ENCODE measurements around the gene CDC42BPG.

The CDC42BPG gene

GRCh38 chr11:64872790-64873488 lies 28.5 kb upstream of the CDC42BPG start:
- DNase-seq (ENCODE audit: low read depth, low spot score): no peak
- no peaks in the 10 kb centered on the region for H3K36me3 ChIP-seq (ENCODE audit: control insufficient read depth, insufficient read depth, low read length)
- no CpG with 5 or more reads among the region's 8 CpGs for WGBS (ENCODE audit: insufficient coverage, insufficient read length)
- peaks cover 9% of the 10 kb centered on the region for H3K4me1 ChIP-seq (ENCODE audit: control insufficient read depth, insufficient read depth, low read length)
- no peaks in the 10 kb centered on the region for H3K9me3 ChIP-seq (ENCODE audit: control insufficient read depth, insufficient read depth, low read length)
- no peak overlapping the region for H3K4me3 ChIP-seq (ENCODE audit: low read length)
- no peaks in the 10 kb centered on the region; the same call in 1 of the 2 replicates for H3K27me3 ChIP-seq (ENCODE audit: control insufficient read depth, insufficient read depth, low read length)
- H3K27ac ChIP-seq (ENCODE audit: low read length): no peak overlapping the region

- Histone ChIP-seq H3K4me3 (ENCODE audit: low read length) (no peak overlapping the region), H3K27ac (ENCODE audit: low read length) (no peak overlapping the region), H3K36me3 (ENCODE audit: control insufficient read depth, insufficient read depth, low read length) (no peaks in the 10 kb centered on the region), H3K4me1 (ENCODE audit: control insufficient read depth, insufficient read depth, low read length) (no peaks in the 10 kb centered on the region), H3K27me3 (ENCODE audit: control insufficient read depth, insufficient read depth, low read length) (no peaks in the 10 kb centered on the region), H3K9me3 (ENCODE audit: control insufficient read depth, insufficient read depth, low read length) (no peaks in the 10 kb centered on the region)
- no peak for DNase-seq (ENCODE audit: low read depth, low spot score)
- no CpG with 5 or more reads among the region's 3 CpGs for WGBS (ENCODE audit: insufficient coverage, insufficient read length)
Measured at GRCh38 chr11:64871492-64871891, 27.0 kb upstream of the CDC42BPG start.

GRCh38 chr11:64870893-64871466 lies 26.5 kb upstream of the CDC42BPG start:
- DNase-seq (ENCODE audit: low read depth, low spot score): no peak
- H3K4me3 ChIP-seq (ENCODE audit: low read length): no peak overlapping the region
- H3K36me3 ChIP-seq (ENCODE audit: control insufficient read depth, insufficient read depth, low read length): no peaks in the 10 kb centered on the region
- no peak overlapping the region for H3K27ac ChIP-seq (ENCODE audit: low read length)
- H3K4me1 ChIP-seq (ENCODE audit: control insufficient read depth, insufficient read depth, low read length): no peaks in the 10 kb centered on the region
- H3K27me3 ChIP-seq (ENCODE audit: control insufficient read depth, insufficient read depth, low read length): no peaks in the 10 kb centered on the region
- no CpG with 5 or more reads among the region's 20 CpGs for WGBS (ENCODE audit: insufficient coverage, insufficient read length)
- no peaks in the 10 kb centered on the region for H3K9me3 ChIP-seq (ENCODE audit: control insufficient read depth, insufficient read depth, low read length)

- H3K36me3 ChIP-seq (ENCODE audit: control insufficient read depth, insufficient read depth, low read length): no peaks in the 10 kb centered on the region
- no peak for DNase-seq (ENCODE audit: low read depth, low spot score)
- H3K4me3 ChIP-seq (ENCODE audit: low read length): no peak overlapping the region
- H3K27me3 ChIP-seq (ENCODE audit: control insufficient read depth, insufficient read depth, low read length): no peaks in the 10 kb centered on the region
- no peaks in the 10 kb centered on the region for H3K9me3 ChIP-seq (ENCODE audit: control insufficient read depth, insufficient read depth, low read length)
- no peaks in the 10 kb centered on the region for H3K4me1 ChIP-seq (ENCODE audit: control insufficient read depth, insufficient read depth, low read length)
- no CpG with 5 or more reads among the region's 19 CpGs for WGBS (ENCODE audit: insufficient coverage, insufficient read length)
- no peak overlapping the region for H3K27ac ChIP-seq (ENCODE audit: low read length)
Measured at GRCh38 chr11:64870176-64870892, 25.9 kb upstream of the CDC42BPG start.

GRCh38 chr11:64869571-64870175 lies 25.2 kb upstream of the CDC42BPG start:
- no peak for DNase-seq (ENCODE audit: low read depth, low spot score)
- H3K4me3 ChIP-seq (ENCODE audit: low read length): no peak overlapping the region
- no peaks in the 10 kb centered on the region for H3K36me3 ChIP-seq (ENCODE audit: control insufficient read depth, insufficient read depth, low read length)
- H3K4me1 ChIP-seq (ENCODE audit: control insufficient read depth, insufficient read depth, low read length): no peaks in the 10 kb centered on the region
- H3K9me3 ChIP-seq (ENCODE audit: control insufficient read depth, insufficient read depth, low read length): no peaks in the 10 kb centered on the region
- H3K27me3 ChIP-seq (ENCODE audit: control insufficient read depth, insufficient read depth, low read length): no peaks in the 10 kb centered on the region
- no peak overlapping the region for H3K27ac ChIP-seq (ENCODE audit: low read length)
- no CpG with 5 or more reads among the region's 9 CpGs for WGBS (ENCODE audit: insufficient coverage, insufficient read length)

- Histone ChIP-seq H3K27ac (ENCODE audit: low read length) (no peak overlapping the region), H3K4me3 (ENCODE audit: low read length) (no peak overlapping the region), H3K27me3 (ENCODE audit: control insufficient read depth, insufficient read depth, low read length) (no peaks in the 10 kb centered on the region), H3K4me1 (ENCODE audit: control insufficient read depth, insufficient read depth, low read length) (no peaks in the 10 kb centered on the region), H3K36me3 (ENCODE audit: control insufficient read depth, insufficient read depth, low read length) (no peaks in the 10 kb centered on the region), H3K9me3 (ENCODE audit: control insufficient read depth, insufficient read depth, low read length) (no peaks in the 10 kb centered on the region)
- WGBS (ENCODE audit: insufficient coverage, insufficient read length): no CpG with 5 or more reads among the region's 21 CpGs
- DNase-seq (ENCODE audit: low read depth, low spot score): no peak
Measured at GRCh38 chr11:64868904-64869570, 24.6 kb upstream of the CDC42BPG start.

DNA sequence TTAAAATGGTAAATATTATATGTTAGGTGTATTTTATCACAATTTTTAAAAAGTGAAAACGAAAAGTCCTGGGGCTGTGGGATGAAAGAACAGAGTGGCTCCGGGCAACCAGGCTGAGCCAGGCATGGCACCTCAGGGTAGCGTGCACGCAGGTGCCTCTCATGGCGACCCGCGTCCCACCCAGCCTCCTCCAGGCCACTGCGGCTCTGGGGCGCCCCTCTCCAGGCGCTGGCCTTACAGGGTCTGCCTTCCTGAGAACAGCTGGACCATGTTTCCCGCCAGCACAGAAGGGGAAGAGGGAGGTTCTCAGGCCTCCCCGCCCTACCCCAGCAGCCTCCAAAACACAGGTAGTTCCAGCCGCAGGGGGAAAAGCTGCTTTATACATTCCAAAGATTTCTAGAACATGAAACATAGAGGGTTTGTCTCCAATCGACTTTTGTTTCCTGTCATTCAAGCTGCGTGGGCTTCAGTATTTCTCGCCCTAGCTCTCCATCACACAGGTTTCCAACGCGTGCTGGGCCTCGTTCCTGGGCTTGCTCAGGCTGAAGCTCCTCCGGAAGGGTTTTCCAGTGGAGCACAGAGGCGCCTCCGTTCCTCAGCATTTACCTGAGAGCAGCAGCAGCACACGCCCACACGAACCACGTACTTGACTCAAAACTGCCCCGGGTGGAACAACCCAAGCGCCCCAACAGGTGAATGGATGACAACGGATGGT lies 23.5 kb upstream of the CDC42BPG start:
- no peak overlapping the region for H3K4me3 ChIP-seq (ENCODE audit: low read length)
- no peaks in the 10 kb centered on the region for H3K9me3 ChIP-seq (ENCODE audit: control insufficient read depth, insufficient read depth, low read length)
- no peaks in the 10 kb centered on the region for H3K27me3 ChIP-seq (ENCODE audit: control insufficient read depth, insufficient read depth, low read length)
- peaks cover 7% of the 10 kb centered on the region; the same call in 1 of the 2 replicates for H3K4me1 ChIP-seq (ENCODE audit: control insufficient read depth, insufficient read depth, low read length)
- no peak for DNase-seq (ENCODE audit: low read depth, low spot score)
- 100% methylated on average over 1 of the region's 28 CpGs for WGBS (ENCODE audit: insufficient coverage, insufficient read length)
- no peaks in the 10 kb centered on the region for H3K36me3 ChIP-seq (ENCODE audit: control insufficient read depth, insufficient read depth, low read length)
- H3K27ac ChIP-seq (ENCODE audit: low read length): no peak overlapping the region

- H3K4me1 ChIP-seq (ENCODE audit: control insufficient read depth, insufficient read depth, low read length): peaks cover 7% of the 10 kb centered on the region; the same call in 1 of the 2 replicates
- H3K27me3 ChIP-seq (ENCODE audit: control insufficient read depth, insufficient read depth, low read length): no peaks in the 10 kb centered on the region
- no peak overlapping the region for H3K4me3 ChIP-seq (ENCODE audit: low read length)
- H3K27ac ChIP-seq (ENCODE audit: low read length): no peak overlapping the region
- no CpG with 5 or more reads among the region's 4 CpGs for WGBS (ENCODE audit: insufficient coverage, insufficient read length)
- H3K36me3 ChIP-seq (ENCODE audit: control insufficient read depth, insufficient read depth, low read length): no peaks in the 10 kb centered on the region
- DNase-seq (ENCODE audit: low read depth, low spot score): no peak
- H3K9me3 ChIP-seq (ENCODE audit: control insufficient read depth, insufficient read depth, low read length): no peaks in the 10 kb centered on the region
Measured at GRCh38 chr11:64866173-64866491, 21.7 kb upstream of the CDC42BPG start.

DNA sequence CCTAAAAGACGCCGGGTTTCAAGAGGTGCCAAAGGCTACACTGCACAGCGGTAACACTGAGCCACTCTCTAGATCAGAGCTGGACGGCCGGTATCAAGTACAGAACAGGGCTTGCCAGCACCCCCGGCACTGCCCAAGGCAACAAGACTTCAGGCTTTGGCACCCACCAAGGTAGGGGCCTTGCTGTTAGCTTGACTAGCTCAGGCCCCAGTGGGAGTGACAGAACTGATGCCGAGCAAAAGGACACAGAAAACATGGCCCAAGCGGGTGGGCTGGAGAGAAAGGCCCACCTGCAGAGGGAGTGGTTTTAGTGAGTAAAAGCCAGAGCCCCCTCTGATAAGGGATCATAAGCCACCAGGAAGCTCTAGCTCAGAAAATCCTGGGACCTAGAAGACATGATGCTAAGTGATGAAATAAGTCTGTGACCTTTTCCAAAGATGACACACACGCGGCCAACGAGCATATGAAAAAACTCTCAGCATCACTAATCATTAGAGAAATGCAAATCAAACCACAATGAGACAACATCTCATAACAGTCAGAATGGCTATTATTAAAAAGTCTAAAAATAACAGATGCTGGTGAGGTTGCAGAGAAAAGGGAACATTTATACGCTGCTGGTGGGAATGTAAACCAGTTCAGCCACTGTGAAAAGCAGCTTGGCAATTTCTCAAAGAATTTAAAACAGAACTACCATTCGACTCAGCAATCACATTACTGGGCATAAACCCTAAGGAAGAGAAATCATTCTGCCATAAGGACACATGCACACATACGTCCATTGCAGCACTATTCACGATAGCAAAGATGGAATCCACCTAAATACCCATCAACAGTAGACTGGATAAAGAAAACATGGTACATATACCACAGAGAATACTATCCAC lies 21.1 kb upstream of the CDC42BPG start:
- Histone ChIP-seq H3K27ac (ENCODE audit: low read length) (no peak overlapping the region), H3K36me3 (ENCODE audit: control insufficient read depth, insufficient read depth, low read length) (no peaks in the 10 kb centered on the region), H3K4me1 (ENCODE audit: control insufficient read depth, insufficient read depth, low read length) (peaks cover 7% of the 10 kb centered on the region; the same call in 1 of the 2 replicates), H3K9me3 (ENCODE audit: control insufficient read depth, insufficient read depth, low read length) (no peaks in the 10 kb centered on the region), H3K27me3 (ENCODE audit: control insufficient read depth, insufficient read depth, low read length) (no peaks in the 10 kb centered on the region), H3K4me3 (ENCODE audit: low read length) (no peak overlapping the region)
- DNase-seq (ENCODE audit: low read depth, low spot score): no peak
- no CpG with 5 or more reads among the region's 15 CpGs for WGBS (ENCODE audit: insufficient coverage, insufficient read length)

Measured in iPS DF 6.9 (cell line).